ENCODE data around the gene TMEM120B. TPM values are rescaled to one million over a fixed set of nuclear protein-coding genes. Genes with fewer than 3 reads are reported as not detected.

Gene TMEM120B
- total RNA-seq, 1 donor from 2014 or later: 17.1 TPM

- peak overlapping the region; percentile 79 for H3K27ac ChIP-seq
- peaks cover 79% of the 10 kb centered on the region for H3K4me1 ChIP-seq
- peak; percentile 93 for DNase-seq
- TF ChIP-seq CTCF (IDR thresholded peaks at IDR 0.05): peak; percentile 94
- H3K27me3 ChIP-seq: no peaks in the 10 kb centered on the region
- H3K36me3 ChIP-seq: peaks cover 17% of the 10 kb centered on the region
- H3K4me3 ChIP-seq: peak overlapping the region; percentile 20
- peak; percentile 52 for ATAC-seq
- H3K9me3 ChIP-seq: no peaks in the 10 kb centered on the region
- intact Hi-C loops (cut with DNase I): no loop called here
Observed at GRCh38 chr12:121795034-121795968, 82.7 kb downstream of the TMEM120B start.

- TF ChIP-seq CTCF (IDR thresholded peaks at IDR 0.05): peak; percentile 44
- Histone ChIP-seq H3K4me1 (peaks cover 65% of the 10 kb centered on the region), H3K9me3 (no peaks in the 10 kb centered on the region), H3K4me3 (peak overlapping the region; percentile 25), H3K36me3 (peaks cover 17% of the 10 kb centered on the region), H3K27me3 (no peaks in the 10 kb centered on the region), H3K27ac (peak overlapping the region; percentile 72)
- ATAC-seq (peak; percentile 56), DNase-seq (peak; percentile 97)
- intact Hi-C loops (cut with DNase I): no loop called here
Observed at GRCh38 chr12:121796855-121797751, 84.6 kb downstream of the TMEM120B start.

- no peaks in the 10 kb centered on the region for H3K9me3 ChIP-seq
- H3K27ac ChIP-seq: peak overlapping the region; percentile 100
- H3K27me3 ChIP-seq: no peaks in the 10 kb centered on the region
- DNase-seq (peak; percentile 80), ATAC-seq (no peak)
- intact Hi-C loops (cut with DNase I): no loop called here
- peak overlapping the region; percentile 71 for H3K4me3 ChIP-seq
- peaks cover 55% of the 10 kb centered on the region for H3K4me1 ChIP-seq
- H3K36me3 ChIP-seq: peaks cover 17% of the 10 kb centered on the region
- TF ChIP-seq CTCF (IDR thresholded peaks at IDR 0.05): no peak
Observed at GRCh38 chr12:121797937-121798786, 85.6 kb downstream of the TMEM120B start.

GRCh38 chr12:121798787-121799155 lies 86.2 kb downstream of the TMEM120B start:
- intact Hi-C loops (cut with DNase I): no loop called here
- Histone ChIP-seq H3K4me3 (peak overlapping the region; percentile 71), H3K9me3 (no peaks in the 10 kb centered on the region), H3K27ac (peak overlapping the region; percentile 100), H3K36me3 (peaks cover 17% of the 10 kb centered on the region), H3K27me3 (no peaks in the 10 kb centered on the region), H3K4me1 (peaks cover 52% of the 10 kb centered on the region)
- no peak for TF ChIP-seq CTCF (IDR thresholded peaks at IDR 0.05)
- ATAC-seq: no peak
- DNase-seq: no peak
